Measurements from ENCODE around the gene ZNF710.
"Not testable (repeated sequence)": the region's sequence is repeated elsewhere in the genome, so short reads cannot be mapped to it uniquely, and the experiment has no call there.

The ZNF710 gene

GRCh38 chr15:90001062-90001682 is at the start of gene ZNF710:
TSS of gene ZNF710 (plus strand) at chr15:90001324. CDS start at chr15:90067138, 65,814 bp downstream.
- H3K4me3 Mint-ChIP-seq = peak within 1 kb of the TSS; percentile 85
- H3K27ac Mint-ChIP-seq = peak within 1 kb of the TSS; percentile 96
- peaks cover 16% of the 10 kb centered on the region for H3K36me3 Mint-ChIP-seq
- peak; percentile 50 for ATAC-seq
- H3K4me1 Mint-ChIP-seq = peaks cover 42% of the 10 kb centered on the region
- peak in 1 of 2 donors; percentile 71 for DNase-seq (ENCODE audit: low spot score in 2 of 2)
- H3K9me3 Mint-ChIP-seq = no peaks in the 10 kb centered on the region

- ATAC-seq (no peak), DNase-seq (ENCODE audit: low spot score in 2 of 2) (no peak)
- Mint-ChIP-seq H3K36me3 (no peaks in the 10 kb centered on the region), H3K9me3 (no peaks in the 10 kb centered on the region), H3K27ac (no peak overlapping the region), H3K4me1 (no peaks in the 10 kb centered on the region), H3K4me3 (no peak overlapping the region)
Measured at GRCh38 chr15:89954541-89954940, 46.6 kb upstream of the ZNF710 start.

- H3K9me3 Mint-ChIP-seq; DNase-seq (ENCODE audit: low spot score in 2 of 2); H3K27ac Mint-ChIP-seq; ATAC-seq; H3K4me3 Mint-ChIP-seq; H3K36me3 Mint-ChIP-seq; H3K4me1 Mint-ChIP-seq: not testable (repeated sequence)
Measured at GRCh38 chr15:89955449-89955998, 45.6 kb upstream of the ZNF710 start.

GRCh38 chr15:89958107-89958805 is 42.9 kb upstream of the ZNF710 start:
- no peak overlapping the region for H3K27ac Mint-ChIP-seq

GRCh38 chr15:89963301-89964231 is 37.6 kb upstream of the ZNF710 start:
- Mint-ChIP-seq H3K27ac (no peak overlapping the region), H3K4me1 (no peaks in the 10 kb centered on the region), H3K36me3 (no peaks in the 10 kb centered on the region), H3K4me3 (no peak overlapping the region), H3K9me3 (no peaks in the 10 kb centered on the region)
- no peak for ATAC-seq
- no peak for DNase-seq (ENCODE audit: low spot score in 2 of 2)

More at GRCh38 chr15:89958107-89958805, 42.9 kb upstream of the ZNF710 start:
- no peak overlapping the region for H3K4me3 Mint-ChIP-seq
- ATAC-seq = no peak
- no peaks in the 10 kb centered on the region for H3K4me1 Mint-ChIP-seq
- no peak for DNase-seq (ENCODE audit: low spot score in 2 of 2)
- H3K9me3 Mint-ChIP-seq = no peaks in the 10 kb centered on the region
- no peaks in the 10 kb centered on the region for H3K36me3 Mint-ChIP-seq

- Mint-ChIP-seq H3K27ac (no peak overlapping the region), H3K9me3 (no peaks in the 10 kb centered on the region), H3K36me3 (no peaks in the 10 kb centered on the region), H3K4me1 (no peaks in the 10 kb centered on the region), H3K4me3 (no peak overlapping the region)
- ATAC-seq (no peak), DNase-seq (ENCODE audit: low spot score in 2 of 2) (no peak)
Measured at GRCh38 chr15:89964232-89964954, 36.7 kb upstream of the ZNF710 start.

GRCh38 chr15:89967881-89968280 is 33.2 kb upstream of the ZNF710 start:
- no peak for ATAC-seq
- no peaks in the 10 kb centered on the region for H3K9me3 Mint-ChIP-seq
- H3K36me3 Mint-ChIP-seq = no peaks in the 10 kb centered on the region
- H3K4me3 Mint-ChIP-seq = no peak overlapping the region
- no peak overlapping the region for H3K27ac Mint-ChIP-seq
- H3K4me1 Mint-ChIP-seq = no peaks in the 10 kb centered on the region
- DNase-seq (ENCODE audit: low spot score in 2 of 2) = no peak

- no peak overlapping the region for H3K27ac Mint-ChIP-seq
- H3K9me3 Mint-ChIP-seq = no peaks in the 10 kb centered on the region
- H3K4me1 Mint-ChIP-seq = no peaks in the 10 kb centered on the region
- H3K36me3 Mint-ChIP-seq = no peaks in the 10 kb centered on the region
- no peak overlapping the region for H3K4me3 Mint-ChIP-seq
- DNase-seq (ENCODE audit: low spot score in 2 of 2) (peak; percentile 11 to 73), ATAC-seq (peak; percentile 90)
Measured at GRCh38 chr15:89971592-89971997, 29.5 kb upstream of the ZNF710 start.

GRCh38 chr15:89972085-89972484 is 29.0 kb upstream of the ZNF710 start:
- no peak for ATAC-seq
- H3K9me3 Mint-ChIP-seq = no peaks in the 10 kb centered on the region
- no peaks in the 10 kb centered on the region for H3K36me3 Mint-ChIP-seq
- no peak for DNase-seq (ENCODE audit: low spot score in 2 of 2)
- no peaks in the 10 kb centered on the region for H3K4me1 Mint-ChIP-seq
- H3K4me3 Mint-ChIP-seq = no peak overlapping the region
- no peak overlapping the region for H3K27ac Mint-ChIP-seq

- no peaks in the 10 kb centered on the region for H3K9me3 Mint-ChIP-seq
- H3K4me3 Mint-ChIP-seq = no peak overlapping the region
- no peaks in the 10 kb centered on the region for H3K4me1 Mint-ChIP-seq
- ATAC-seq (no peak), DNase-seq (ENCODE audit: low spot score in 2 of 2) (no peak)
- H3K36me3 Mint-ChIP-seq = no peaks in the 10 kb centered on the region
- no peak overlapping the region for H3K27ac Mint-ChIP-seq
Measured at GRCh38 chr15:89975482-89976245, 25.5 kb upstream of the ZNF710 start.

GRCh38 chr15:89976246-89976600 is 24.9 kb upstream of the ZNF710 start:
- no peak overlapping the region for H3K27ac Mint-ChIP-seq
- DNase-seq (ENCODE audit: low spot score in 2 of 2) (no peak), ATAC-seq (no peak)
- H3K4me3 Mint-ChIP-seq = no peak overlapping the region
- H3K36me3 Mint-ChIP-seq = no peaks in the 10 kb centered on the region
- no peaks in the 10 kb centered on the region for H3K4me1 Mint-ChIP-seq
- H3K9me3 Mint-ChIP-seq = no peaks in the 10 kb centered on the region

GRCh38 chr15:89977836-89978235 is 23.3 kb upstream of the ZNF710 start:
- H3K36me3 Mint-ChIP-seq; H3K9me3 Mint-ChIP-seq; H3K4me3 Mint-ChIP-seq; DNase-seq (ENCODE audit: low spot score in 2 of 2); H3K27ac Mint-ChIP-seq; ATAC-seq; H3K4me1 Mint-ChIP-seq: not testable (repeated sequence)

GRCh38 chr15:89978914-89979313 is 22.2 kb upstream of the ZNF710 start:
- Mint-ChIP-seq H3K36me3 (peaks cover under 1% of the 10 kb centered on the region), H3K4me3 (no peak overlapping the region), H3K4me1 (no peaks in the 10 kb centered on the region), H3K27ac (no peak overlapping the region), H3K9me3 (no peaks in the 10 kb centered on the region)
- ATAC-seq (no peak), DNase-seq (ENCODE audit: low spot score in 2 of 2) (no peak)

GRCh38 chr15:89980896-89981295 is 20.2 kb upstream of the ZNF710 start:
- DNase-seq (ENCODE audit: low spot score in 2 of 2) (no peak), ATAC-seq (no peak)
- no peaks in the 10 kb centered on the region for H3K4me1 Mint-ChIP-seq
- H3K4me3 Mint-ChIP-seq = no peak overlapping the region
- peaks cover 6% of the 10 kb centered on the region for H3K36me3 Mint-ChIP-seq
- no peak overlapping the region for H3K27ac Mint-ChIP-seq
- H3K9me3 Mint-ChIP-seq = peaks cover 8% of the 10 kb centered on the region

Data from stimulated activated effector memory CD8-positive, alpha-beta T cell treated with anti-CD3 and anti-CD28 coated beads, Interleukin-12 subunit alpha, Interleukin-12 subunit beta, amount 100 ng/mL, for 72 hours (primary cell).